Hematopoietic multipotent progenitor cell treated with erythropoietin and hydrocortisone succinate and interleukin-3 and kit ligand, for 17 days (in vitro differentiated cells): ENCODE results near the gene CCDC60.

Experiments
- DNase-seq: peaks from one replicate; pipeline ENCODE4 v3.0.0-alpha.2; 2015; ENCODE audit warnings: low spot score

The CCDC60 gene

DNA sequence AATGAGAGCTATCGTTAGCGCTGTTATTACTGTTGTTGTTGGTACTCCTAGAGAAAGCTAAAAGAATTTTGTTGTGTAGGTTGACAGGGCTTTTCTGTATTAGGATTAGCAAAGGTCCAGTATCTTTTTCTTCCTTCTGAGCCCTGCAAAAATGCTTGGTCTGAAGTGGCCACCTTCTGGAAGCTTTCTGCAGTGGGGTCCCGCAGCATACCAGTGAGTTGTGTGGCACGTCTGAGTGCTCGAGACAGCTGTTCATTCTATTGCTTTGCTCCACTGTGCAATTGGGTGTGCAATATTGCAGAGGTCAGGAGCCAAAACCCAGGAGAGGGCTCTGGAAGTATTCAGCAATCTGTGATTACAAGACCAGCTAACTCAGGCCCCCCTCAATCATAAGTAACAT, 57.1 kb downstream of the CCDC60 start:
- DNase-seq: no peak

DNA sequence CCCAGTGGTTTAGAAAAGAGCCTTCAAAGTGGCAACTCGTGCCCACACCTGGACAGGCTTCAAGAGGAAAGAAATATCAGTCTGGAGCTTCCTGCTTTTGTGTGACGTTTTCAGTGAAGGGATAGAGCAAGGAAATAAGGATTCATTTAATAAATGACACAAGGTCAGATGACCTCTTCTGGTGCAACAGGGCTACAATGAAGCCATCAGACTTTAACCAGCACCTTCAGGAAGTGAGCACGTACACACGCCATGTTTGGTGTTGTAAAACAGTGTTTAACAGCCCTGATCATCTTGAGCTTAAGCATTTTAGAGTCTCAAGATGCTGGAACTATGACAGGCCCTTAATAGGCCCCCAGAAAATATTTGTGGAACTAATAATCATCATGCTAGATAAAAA, 59.1 kb downstream of the CCDC60 start:
- no peak for DNase-seq

DNA sequence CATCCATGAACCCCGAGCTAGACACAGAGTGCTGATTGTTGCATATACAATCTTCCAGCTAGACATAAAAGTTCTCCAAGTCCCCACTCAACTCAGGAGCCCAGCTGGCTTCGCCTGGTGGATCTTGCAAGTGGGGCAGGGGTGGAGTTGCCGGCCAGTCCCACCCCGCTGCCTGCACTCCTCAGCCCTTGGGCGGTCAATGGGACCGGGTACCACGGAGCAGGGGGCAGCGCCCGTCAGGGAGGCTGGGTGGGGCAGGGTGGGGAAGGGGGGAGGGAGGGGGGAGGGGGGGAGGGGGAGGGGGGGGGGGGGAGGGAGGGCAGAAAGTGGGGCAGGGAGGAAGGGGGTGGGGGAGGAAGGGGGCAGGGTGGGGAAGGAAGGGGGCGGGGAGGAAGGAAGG, 63.0 kb downstream of the CCDC60 start:
- DNase-seq: no peak

DNA sequence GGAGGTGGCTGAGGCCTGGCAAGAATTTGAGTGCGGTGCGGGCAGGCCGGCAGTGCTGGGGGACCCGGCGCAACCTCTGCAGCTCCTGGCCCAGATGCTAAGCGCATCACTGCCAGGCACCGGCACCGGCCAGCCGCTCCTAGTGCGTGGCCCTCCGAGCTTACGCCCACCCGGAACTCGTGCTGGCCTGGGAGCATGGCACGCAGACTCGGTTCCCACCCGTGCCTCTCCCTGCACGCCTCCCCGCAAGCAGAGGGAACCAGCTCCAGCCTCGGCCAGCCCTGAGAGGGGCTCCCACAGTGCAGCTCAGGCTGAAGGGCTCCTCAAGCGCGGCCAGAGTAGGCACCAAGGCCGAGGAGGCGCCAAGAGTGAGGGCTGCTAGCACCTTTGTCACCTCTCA, 63.7 kb downstream of the CCDC60 start:
- DNase-seq: no peak

DNA sequence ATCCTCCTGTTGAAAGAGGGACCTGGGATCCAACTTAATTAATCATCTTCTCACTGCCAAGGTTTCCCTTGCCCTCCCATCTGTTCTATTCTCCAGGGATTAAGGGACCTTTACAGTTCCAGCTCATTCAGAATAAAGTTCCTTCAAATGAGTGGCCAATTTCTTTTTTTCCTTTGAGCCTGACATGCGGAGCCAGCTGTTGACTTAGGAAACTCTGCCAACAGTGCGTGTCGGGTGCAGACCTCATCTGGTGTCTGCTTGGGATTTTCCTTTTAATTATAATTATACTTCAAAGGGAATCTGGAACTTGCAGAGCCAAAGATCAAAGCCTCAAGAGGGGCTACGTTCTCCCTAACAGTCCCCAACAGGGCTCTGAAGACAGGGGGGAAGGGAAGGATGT, 64.8 kb downstream of the CCDC60 start:
- DNase-seq: no peak

DNA sequence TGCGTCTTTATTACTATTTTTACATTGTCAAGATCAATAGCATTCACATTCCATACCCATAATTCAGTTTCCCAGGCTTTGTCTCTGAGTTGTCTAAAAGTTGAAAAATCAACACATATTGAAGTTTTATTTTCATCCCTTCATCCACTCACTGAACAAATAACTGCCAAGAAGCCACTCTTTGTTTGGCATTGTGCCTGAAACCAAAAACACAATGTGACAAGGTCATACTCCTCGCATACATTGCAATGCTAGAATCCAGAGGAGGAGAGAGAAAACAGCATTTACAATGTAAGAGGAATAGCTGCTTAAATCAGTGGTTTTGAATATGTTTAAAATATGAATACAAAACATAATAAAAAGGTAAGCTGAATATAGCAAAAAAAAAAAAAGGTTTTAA, 71.8 kb downstream of the CCDC60 start:
- no peak for DNase-seq

DNA sequence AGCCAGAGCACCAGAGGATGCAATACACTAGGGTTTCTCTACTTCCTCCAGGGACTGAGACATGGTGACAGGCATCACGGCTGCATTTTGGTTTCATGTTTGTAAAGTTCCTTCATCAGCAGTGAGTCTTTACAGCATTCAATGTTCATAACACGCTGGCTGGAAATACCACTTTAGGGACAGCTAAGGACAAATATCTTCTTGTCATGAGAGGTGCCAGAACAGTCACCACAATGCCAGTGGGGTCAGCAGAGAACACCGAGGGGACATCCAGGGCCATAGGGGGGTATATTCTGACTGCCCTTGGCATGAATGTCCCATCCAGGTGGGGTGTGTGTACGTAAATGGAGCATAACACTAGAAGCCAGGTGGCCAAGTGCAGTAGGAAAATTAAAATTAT, 72.3 kb downstream of the CCDC60 start:
- DNase-seq: no peak

DNA sequence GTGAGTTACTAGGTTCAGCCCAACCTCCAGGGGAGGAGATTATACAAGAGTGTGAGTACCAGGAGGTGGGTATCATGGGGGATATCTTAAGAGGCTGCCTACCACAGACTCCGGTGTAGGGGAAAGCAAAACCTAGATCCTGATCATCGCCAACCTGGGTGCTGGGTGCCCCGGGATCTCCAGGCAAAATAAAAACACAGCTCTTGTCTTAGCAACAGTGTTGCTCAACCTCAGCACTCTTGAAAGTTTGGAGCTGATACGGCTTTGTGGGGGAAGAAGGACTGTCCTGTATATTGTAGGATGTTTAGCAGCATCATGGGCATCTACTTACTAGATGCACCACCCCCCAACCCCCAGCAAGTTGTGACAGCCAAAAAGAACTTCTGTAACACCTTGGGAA, 74.5 kb downstream of the CCDC60 start:
- no peak for DNase-seq

DNA sequence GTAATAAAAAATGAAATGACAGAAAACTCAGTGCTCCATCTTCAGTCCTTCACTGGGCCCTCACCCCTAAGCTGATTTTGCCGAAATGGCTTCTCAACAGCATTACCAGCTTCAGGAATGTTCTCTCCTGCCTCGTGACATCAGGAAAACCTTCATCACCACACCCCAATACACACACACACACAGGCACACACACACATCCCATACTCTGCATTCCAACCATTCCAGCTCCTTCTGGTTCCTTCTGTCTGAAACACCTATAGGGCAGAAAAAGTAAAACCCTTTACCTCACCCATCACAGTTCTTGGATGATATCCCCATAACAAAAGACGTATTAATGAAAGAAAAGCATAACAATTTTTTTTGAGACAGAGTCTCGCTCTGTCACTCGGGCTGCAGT, 75.9 kb downstream of the CCDC60 start:
- DNase-seq: no peak

DNA sequence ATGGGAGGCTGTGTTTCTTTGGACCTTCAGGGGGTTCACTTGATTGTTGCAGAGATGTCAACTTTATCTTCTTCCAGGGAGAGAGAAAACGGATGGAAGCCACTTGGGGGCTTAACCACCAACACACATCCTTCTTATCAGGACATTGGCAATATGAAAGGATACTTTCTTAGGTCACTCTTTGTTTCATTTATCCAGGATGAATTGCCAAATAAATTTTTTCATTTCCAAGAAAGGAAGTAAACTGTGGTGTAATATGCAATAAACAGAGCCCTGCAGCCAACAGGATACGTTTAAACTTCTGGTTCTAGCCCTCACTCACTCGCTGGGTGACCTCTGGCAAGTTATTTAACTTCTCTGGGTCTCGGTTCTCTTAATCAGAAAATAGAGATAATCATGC, 77.8 kb downstream of the CCDC60 start:
- no peak for DNase-seq

DNA sequence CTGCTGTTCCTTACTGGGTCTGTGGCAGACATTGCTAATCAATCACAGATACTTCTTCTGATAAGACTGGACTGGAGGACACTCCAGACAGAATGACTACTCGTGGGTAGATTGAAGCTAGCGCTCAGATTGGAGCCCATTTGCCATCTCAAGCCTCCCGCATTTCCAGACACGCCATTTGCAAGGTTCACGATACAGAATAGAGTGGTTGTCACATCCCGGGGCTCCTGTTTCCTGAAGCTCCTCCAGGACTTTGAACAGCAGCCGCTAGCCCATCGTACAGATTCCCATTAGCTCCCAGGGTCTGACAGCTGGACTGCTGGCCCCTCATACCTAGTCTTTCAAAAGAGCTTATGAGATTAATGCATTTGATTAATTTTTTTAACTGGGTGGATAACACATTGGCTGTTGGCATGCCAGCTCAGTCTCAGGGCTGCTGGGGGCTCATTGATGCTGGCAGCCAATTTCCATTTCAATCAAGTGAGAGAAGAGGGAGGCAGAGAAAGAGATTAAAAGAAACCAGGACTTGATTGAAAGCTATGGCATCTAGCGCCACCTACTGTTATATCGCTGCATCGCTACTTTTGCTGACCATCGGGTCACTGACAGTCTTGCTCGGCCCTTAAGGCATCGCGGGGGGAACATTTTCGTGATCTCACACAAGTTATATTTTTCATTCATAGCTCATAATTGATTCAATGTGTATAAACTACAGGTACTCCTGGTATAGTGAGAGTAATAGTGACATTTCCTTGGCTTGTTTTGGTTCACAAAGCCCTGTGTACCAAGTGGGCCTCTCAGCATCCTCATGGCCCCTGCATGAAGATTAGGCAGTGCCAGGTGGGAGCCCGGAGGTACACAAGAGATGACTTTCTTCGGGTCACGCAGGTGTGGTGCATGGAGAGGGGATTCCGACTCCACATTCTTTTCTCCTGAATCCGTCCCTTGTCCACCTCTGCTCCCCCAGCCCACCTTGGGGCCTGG, 78.6 kb downstream of the CCDC60 start:
- DNase-seq: peak; percentile 37

DNA sequence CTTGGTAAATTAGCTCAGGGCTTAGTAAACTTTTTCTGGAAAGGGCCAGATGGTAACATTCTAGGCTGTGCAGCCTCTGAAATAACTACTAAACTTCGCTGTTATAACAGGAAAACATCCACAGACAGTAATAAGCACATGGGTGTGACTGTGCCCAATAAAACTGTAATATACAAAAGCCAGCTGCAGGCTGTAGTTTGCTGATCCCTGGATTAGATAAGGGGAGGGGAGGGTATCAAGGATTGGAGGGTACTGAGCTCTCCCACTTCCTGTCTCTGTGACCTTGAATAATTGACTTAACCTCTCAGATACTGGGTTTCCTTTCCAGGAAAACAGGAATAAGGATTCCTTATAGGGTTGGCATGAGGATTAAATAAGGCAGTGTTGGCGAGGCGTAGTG, 81.2 kb downstream of the CCDC60 start:
- DNase-seq: no peak

DNA sequence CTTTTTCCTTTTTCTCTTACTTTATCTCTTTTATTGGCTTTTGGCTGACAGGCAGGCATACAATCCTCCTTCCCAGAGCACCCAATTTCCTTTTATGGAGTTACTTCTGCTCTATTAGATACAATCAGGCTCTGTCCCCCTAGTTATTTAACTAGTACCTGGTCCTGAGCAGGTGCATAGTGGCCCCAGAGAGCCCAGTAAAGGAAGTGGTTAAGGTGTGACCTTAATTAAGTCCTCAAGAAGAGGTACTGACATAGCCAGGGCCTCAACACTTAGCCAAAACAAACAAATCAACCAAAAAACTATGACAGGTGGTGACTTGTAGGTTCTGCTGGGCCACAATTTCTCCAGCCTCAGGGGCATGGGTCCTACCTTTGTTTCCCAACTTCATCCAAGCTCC, 82.9 kb downstream of the CCDC60 start:
- no peak for DNase-seq

DNA sequence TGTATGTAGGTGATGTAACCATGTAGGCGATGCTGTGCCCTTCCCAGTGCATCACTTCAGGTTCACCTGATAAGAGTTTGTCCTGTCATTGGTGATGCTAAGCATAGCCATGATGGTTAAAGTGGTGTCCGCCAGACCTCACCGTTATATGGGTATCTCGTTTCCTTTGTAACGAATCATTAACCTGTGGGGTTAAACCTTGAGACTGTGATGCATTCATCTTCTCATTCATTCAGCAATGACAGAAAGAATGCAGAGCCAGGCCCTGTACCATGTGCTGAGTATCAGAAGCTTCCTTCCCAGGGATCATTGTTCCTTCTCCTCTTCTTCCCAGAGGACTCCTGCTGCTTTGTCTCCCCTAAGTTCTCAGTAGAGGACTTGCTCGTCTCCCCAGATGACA, 84.9 kb downstream of the CCDC60 start:
- DNase-seq: no peak

DNA sequence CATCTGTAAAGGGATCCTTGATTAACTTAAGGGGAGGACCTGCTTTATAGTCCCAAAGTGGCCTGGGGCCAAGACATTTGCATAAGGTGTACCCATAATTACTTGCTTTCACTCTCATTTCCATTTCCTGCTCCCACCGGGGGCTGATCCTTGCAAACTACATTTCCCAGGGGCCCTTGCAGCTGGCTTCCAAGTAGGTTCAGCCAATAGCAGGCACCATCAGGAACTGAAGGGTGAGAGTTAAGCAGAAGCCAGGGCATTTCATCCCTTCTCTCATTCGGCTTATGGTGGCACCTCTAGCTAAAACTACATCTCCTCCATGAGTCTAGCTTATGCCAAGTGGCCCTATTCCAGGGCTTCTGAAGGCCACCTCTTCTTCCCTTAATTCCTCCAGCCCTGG, 88.8 kb downstream of the CCDC60 start:
- no peak for DNase-seq

DNA sequence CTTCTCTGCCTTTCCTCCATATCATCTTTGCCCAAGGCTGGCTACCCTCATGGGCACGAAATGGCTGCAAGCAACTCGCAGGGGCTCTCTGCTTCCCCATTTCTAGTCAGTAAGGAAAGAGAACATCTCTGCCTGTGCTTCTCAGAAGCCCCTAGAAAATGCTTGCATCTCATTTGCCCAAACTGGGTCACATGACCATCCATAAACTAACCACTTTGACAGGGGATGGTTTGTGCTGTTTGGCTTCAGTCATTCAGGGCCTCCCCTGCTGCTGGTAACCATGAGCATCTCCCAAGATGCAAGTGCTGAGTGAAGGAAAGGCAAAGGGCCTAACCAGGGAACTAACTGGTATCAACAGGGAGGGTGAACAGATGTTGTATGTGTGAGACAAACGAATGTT, 91.1 kb downstream of the CCDC60 start:
- DNase-seq: no peak

DNA sequence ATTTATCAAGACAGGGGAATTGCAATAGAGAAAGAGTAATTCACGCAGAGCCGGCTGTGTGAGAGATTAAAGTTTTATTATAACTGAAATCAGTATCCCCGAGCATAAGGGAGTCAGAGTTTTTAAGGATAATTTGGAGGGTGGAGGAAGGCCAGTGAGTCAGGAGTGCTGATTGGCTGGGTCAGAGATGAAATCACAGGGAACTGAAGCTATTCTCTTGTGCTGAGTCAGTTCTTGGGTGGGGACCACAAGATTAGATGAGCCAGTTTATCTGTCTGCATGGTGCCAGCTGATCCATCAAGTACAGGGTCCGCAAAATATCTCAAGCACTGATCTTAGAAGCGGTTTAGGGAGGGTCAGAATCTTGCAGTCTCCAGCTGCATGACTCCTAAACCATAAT, 96.6 kb downstream of the CCDC60 start:
- no peak for DNase-seq

DNA sequence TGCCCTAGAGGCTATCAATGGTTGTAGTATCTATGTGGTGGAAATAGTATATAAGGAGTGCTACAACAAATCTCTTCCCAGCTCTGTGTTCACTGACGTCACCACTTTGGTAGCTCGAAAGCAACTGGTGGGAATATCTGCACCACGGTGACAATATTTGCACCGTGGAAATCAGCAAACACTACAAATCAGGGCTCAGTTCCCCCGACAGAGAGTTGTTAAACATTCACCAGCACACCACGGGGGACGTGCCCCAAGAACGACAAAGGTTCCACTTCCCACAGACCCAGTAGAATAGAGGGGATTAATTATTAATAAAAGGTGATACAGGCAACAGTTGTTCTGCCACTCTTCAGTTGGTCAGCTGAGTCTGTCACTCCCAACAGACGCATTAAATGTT, 98.4 kb downstream of the CCDC60 start:
- DNase-seq: no peak

DNA sequence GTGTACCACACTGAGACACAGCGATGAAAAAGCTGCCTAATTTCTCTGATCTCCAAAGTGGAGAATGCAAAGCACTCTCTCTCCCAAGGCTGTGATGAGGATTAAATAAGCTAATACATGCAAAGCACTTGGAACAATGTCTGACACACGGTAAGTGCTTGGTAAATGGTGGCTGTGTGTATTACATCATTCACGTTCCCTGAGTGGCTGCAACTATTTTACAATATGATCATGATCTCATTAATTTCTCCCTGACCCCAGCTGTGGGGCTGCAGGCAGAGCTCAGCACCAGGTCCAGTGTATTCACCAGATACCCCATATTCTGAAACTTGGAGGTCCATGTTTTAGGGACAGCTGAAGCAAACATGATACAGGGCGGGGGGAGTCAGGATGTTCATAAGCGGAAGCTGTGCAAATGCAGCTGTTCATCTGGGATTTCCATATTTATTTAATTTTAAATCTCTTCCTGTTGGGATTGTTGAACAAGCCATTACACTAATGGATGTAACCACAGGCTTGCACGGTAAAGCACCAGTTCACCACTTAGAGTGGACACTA, 106.4 kb downstream of the CCDC60 start:
- DNase-seq: no peak

DNA sequence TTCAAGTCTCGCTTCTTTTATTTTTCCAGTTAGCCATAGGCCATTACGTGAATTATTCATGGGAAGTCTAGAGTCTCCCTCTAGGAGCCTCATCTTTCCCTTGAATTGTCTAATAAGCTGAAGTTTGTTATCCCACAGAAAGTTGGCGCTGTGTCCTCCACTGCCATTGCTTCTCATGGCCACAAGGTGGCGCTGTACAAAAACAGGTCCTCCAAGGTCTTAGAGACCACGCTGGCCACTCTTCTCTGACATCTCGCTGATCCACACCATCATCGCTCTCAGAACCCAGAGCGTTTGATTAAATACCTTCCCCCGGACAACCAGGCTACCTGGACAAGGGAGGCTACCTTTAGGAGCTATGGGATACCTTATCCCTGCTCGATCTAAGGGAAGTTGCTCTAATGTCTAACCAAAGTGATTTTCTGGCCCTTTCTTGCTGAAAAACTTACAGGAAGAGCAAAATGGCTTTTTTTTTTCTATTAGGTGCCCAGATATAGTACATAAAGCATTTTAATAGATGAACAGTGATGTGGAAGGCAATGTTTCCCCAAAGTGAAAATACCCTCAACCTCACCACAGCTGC, 110.0 kb downstream of the CCDC60 start:
- DNase-seq: peak; percentile 75

DNA sequence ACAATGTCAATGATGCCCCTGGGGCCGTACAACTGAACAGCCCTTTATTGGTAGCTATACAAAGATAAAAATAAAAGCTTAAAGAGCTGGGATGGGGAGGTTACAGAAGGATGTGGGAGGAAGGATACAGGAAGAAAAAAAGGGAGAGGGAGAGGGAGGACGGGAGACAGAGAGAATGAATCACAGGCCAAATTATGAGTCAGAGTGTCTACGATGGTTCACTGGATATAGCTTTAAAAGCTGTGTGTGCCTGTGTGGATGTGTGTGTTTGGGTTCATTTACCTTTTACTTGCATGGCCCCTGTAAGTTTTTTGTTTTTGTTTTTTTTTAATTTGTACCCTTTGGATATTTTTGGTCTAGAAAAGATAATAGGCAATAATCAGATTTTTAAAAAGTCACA, 111.9 kb downstream of the CCDC60 start:
- DNase-seq: no peak

DNA sequence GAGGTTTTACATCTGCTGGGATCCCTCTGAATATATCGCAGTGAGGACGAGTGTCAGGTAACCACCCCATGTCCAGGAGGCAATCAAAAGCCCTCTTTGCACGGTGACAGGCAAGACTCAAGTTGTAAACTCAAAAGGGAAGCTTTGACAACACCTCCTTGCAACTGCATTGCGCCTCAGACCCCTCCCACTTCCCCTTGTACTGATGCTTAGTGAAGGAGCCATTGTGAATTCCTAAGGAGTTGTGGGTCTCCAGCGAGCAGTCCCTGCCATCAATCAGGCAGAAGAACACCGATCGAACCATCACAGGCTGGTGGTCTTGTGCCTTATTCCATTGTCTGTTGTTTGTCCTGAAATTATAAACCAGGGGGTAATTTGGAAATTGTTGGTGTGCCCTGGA, 112.6 kb downstream of the CCDC60 start:
- no peak for DNase-seq

DNA sequence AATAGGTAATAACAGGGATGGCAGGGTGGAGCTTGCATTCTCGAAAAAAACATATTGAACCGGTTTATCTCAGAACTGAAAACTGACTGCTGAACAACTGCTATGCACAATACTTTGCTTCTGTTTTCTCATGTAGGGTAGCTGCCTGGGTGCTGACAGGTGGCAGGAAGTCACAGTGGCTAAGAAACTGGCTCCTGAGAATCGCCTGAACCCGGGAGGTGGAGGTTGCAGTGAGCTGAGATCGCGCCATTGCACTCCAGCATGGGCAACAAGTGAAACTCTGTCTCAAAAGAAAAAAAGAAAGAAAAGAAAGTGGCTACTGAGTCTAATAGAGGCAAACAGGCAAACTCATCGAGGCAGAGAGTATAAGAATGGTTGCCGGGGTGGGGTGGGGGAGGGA, 113.1 kb downstream of the CCDC60 start:
- no peak for DNase-seq
